RWPE2 (cell line): ENCODE data around the gene SLC6A4.

Experiments
- ATAC-seq: fragments of 200-7000 bp; cut with Tn5 transposase; 3 replicates; pipeline ENCODE4 v1.9.1; 2021; ENCODE audit warnings: low read depth
- DNase-seq: peaks from one replicate; pipeline ENCODE4 v3.0.0-alpha.2; 2020; ENCODE audit warnings: low spot score
- H3K27ac ChIP-seq: fragments of 450-650 bp; 2 replicates; pipeline ENCODE4 v1.5.1; 2017; ENCODE audit warnings: mild to moderate bottlenecking; ENCODE audit not compliant: poor library complexity, severe bottlenecking
- H3K27me3 ChIP-seq: fragments of 250-450 bp; sonication (Bioruptor Pico); 2 replicates; pipeline ENCODE4 v1.5.1; 2021; ENCODE audit warnings: mild to moderate bottlenecking, moderate library complexity; ENCODE audit not compliant: insufficient read depth, poor library complexity, severe bottlenecking
- H3K36me3 ChIP-seq: fragments of 250-450 bp; sonication (Bioruptor Pico); 2 replicates; pipeline ENCODE4 v1.5.1; 2020; ENCODE audit warnings: low read depth, mild to moderate bottlenecking, moderate library complexity
- H3K4me1 ChIP-seq: fragments of 250-450 bp; sonication (Bioruptor Pico); 2 replicates; pipeline ENCODE4 v1.5.1; 2021; ENCODE audit warnings: mild to moderate bottlenecking, moderate library complexity; ENCODE audit not compliant: insufficient read depth, poor library complexity, severe bottlenecking
- H3K4me3 ChIP-seq: fragments of 250-450 bp; sonication (Bioruptor Pico); 2 replicates; pipeline ENCODE4 v1.5.1; 2021; ENCODE audit warnings: mild to moderate bottlenecking, moderate library complexity; ENCODE audit not compliant: severe bottlenecking
- H3K9me3 ChIP-seq: fragments of 250-450 bp; sonication (Bioruptor Pico); 2 replicates; pipeline ENCODE4 v1.5.1; 2021; ENCODE audit warnings: mild to moderate bottlenecking, moderate library complexity; ENCODE audit not compliant: severe bottlenecking
- TF ChIP-seq, protein P1 (sequence below): fragments of 450-650 bp; IDR thresholded peaks from one replicate; pipeline ENCODE4 v1.5.1; 2017; ENCODE audit warnings: mild to moderate bottlenecking, moderate library complexity; ENCODE audit not compliant: poor library complexity, severe bottlenecking

Gene SLC6A4

DNA sequence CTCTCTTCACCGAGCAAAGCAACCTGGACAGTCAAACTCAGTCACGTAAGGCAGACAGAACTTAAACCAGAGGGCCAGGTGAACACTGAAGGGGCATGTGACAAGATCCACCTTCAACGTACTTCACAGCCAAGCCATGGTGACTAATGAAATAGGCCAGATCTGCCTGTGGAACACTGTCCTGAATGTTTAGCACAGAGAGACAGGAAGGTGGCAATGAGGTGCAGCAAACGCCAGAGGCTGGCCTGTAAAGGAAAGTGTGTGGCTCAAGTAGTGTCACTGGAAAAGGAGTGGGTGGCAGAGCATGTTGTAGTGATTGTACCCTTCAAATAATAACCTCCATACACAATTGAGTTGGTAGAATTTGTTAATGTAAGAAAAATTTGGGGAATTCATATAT, 38.1 kb downstream of the SLC6A4 start:
- DNase-seq (no peak), ATAC-seq (no peak)
- H3K36me3 ChIP-seq: no peaks in the 10 kb centered on the region
- H3K4me3 ChIP-seq: no peak overlapping the region
- no peaks in the 10 kb centered on the region for H3K27me3 ChIP-seq
- H3K27ac ChIP-seq: no peak overlapping the region
- H3K4me1 ChIP-seq: no peaks in the 10 kb centered on the region
- H3K9me3 ChIP-seq: no peaks in the 10 kb centered on the region
- TF ChIP-seq, protein P1, sequence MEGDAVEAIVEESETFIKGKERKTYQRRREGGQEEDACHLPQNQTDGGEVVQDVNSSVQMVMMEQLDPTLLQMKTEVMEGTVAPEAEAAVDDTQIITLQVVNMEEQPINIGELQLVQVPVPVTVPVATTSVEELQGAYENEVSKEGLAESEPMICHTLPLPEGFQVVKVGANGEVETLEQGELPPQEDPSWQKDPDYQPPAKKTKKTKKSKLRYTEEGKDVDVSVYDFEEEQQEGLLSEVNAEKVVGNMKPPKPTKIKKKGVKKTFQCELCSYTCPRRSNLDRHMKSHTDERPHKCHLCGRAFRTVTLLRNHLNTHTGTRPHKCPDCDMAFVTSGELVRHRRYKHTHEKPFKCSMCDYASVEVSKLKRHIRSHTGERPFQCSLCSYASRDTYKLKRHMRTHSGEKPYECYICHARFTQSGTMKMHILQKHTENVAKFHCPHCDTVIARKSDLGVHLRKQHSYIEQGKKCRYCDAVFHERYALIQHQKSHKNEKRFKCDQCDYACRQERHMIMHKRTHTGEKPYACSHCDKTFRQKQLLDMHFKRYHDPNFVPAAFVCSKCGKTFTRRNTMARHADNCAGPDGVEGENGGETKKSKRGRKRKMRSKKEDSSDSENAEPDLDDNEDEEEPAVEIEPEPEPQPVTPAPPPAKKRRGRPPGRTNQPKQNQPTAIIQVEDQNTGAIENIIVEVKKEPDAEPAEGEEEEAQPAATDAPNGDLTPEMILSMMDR: no peak

DNA sequence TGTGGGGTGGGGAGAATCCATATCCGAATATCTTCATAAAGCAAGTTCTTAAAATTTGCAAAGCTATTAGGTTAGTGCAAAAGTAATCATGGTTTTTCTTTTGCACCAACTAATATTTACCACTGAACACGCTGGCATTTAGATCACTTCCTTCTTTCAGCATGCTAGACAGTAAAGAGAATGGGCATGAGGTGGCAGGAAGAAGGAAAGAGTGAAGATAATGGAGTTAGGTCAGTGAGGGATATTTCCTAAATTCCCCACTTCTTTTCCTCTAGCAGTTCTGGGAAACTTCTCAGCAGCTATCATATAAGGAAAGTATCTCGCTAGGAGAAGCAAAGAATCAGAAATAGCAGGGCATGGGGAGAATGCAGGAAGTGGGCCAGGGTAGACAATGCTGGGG, 39.0 kb downstream of the SLC6A4 start:
- H3K27ac ChIP-seq: no peak overlapping the region
- ATAC-seq (no peak), DNase-seq (no peak)
- no peak overlapping the region for H3K4me3 ChIP-seq
- H3K4me1 ChIP-seq: no peaks in the 10 kb centered on the region
- TF ChIP-seq, protein P1: no peak
- H3K9me3 ChIP-seq: no peaks in the 10 kb centered on the region
- H3K36me3 ChIP-seq: no peaks in the 10 kb centered on the region
- H3K27me3 ChIP-seq: no peaks in the 10 kb centered on the region

DNA sequence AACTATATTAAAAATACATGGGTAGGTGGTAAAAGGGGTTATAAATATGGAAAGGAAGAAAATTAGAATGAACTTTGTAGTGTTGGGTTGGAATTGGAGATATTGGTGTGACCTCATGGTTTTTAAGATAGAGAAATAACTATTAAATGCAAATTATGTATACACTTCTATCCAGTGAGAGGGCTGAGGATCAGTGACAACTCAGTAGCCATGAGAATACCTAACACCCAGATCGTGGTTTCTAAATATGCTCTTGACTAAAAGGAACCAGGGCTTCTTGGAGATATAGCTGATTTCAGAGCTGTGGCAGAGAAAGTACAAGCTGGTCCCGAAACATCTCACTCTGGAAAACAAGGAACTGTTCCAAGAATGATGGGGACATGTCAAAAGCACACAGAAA, 44.4 kb downstream of the SLC6A4 start:
- Histone ChIP-seq H3K27me3 (no peaks in the 10 kb centered on the region), H3K4me3 (no peak overlapping the region), H3K27ac (no peak overlapping the region), H3K9me3 (no peaks in the 10 kb centered on the region), H3K36me3 (peaks cover 11% of the 10 kb centered on the region), H3K4me1 (no peaks in the 10 kb centered on the region)
- TF ChIP-seq, protein P1: no peak
- no peak for DNase-seq
- ATAC-seq: no peak

DNA sequence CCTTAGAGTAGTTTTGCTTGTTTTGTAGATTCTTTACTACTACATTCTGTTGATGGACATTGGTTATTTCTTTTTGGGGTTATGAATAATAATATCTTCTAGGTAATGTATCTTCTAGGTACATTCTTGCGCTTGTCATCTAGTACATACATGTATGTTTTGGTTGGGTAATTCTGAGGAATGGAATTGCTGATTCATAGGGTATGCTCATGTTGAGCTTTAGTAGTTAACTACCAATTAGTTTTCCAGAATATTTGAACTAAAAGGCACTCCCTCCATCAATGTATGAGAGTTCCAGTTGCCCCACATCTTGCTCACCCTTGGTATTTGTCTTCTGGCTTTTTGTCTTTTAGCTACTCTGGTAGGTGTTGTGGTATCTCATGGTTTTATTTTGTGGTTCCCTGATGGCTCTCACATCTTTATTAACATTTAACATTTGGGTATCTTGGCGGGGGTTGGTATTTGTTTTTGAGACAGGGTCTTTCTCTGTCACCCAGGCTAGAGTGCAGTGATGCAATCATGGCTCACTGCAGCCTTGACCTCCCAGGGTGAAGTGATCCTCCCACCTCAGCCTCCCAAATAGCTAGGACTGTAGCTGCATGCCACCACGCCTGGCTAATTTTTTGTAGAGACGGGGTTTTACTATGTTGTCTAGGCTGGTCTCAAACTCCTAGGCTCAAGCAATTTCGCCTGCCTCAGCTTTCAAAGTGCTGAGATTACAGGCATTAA, 47.1 kb downstream of the SLC6A4 start:
- DNase-seq (no peak), ATAC-seq (peak; percentile 53)
- Histone ChIP-seq H3K27me3 (no peaks in the 10 kb centered on the region), H3K4me1 (no peaks in the 10 kb centered on the region), H3K9me3 (no peaks in the 10 kb centered on the region), H3K4me3 (no peak overlapping the region), H3K36me3 (peaks cover 37% of the 10 kb centered on the region), H3K27ac (no peak overlapping the region)
- TF ChIP-seq, protein P1: no peak

DNA sequence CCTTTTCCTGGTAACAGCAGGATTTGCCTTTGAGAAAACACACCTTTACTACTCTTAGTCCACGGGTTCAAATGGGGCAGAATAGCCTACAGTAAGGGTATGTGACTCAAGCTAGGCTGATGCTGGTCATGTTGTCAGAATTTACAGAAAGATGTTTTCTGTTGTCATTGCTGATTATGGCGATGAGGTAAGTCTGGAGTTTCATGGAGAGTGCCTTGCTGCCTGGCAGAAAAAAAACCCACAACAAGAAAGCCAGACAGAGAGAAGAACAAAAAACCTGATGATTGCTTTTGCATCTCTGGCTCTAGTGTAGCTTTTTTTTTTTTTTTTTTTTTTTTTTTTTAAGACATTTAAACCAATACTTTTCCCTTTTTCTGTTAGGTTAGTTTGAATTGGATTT, 47.9 kb downstream of the SLC6A4 start:
- DNase-seq (no peak), ATAC-seq (no peak)
- Histone ChIP-seq H3K4me1 (no peaks in the 10 kb centered on the region), H3K36me3 (peaks cover 45% of the 10 kb centered on the region), H3K4me3 (no peak overlapping the region), H3K27me3 (no peaks in the 10 kb centered on the region), H3K9me3 (no peaks in the 10 kb centered on the region), H3K27ac (no peak overlapping the region)
- TF ChIP-seq, protein P1: no peak
